ENCODE data around the gene DPH1. TPM values are rescaled to one million over a fixed set of nuclear protein-coding genes. Genes with fewer than 3 reads are reported as not detected.

DPH1 gene
- total RNA-seq, 1 donor from 2014 or later = 9.9 TPM

- DNase-seq (ENCODE audit: low read depth in 2 of 2) = peak in 1 of 2 donors; percentile 85
Observed at GRCh38 chr17:2049333-2050299, 19.7 kb downstream of the DPH1 start.

DNA sequence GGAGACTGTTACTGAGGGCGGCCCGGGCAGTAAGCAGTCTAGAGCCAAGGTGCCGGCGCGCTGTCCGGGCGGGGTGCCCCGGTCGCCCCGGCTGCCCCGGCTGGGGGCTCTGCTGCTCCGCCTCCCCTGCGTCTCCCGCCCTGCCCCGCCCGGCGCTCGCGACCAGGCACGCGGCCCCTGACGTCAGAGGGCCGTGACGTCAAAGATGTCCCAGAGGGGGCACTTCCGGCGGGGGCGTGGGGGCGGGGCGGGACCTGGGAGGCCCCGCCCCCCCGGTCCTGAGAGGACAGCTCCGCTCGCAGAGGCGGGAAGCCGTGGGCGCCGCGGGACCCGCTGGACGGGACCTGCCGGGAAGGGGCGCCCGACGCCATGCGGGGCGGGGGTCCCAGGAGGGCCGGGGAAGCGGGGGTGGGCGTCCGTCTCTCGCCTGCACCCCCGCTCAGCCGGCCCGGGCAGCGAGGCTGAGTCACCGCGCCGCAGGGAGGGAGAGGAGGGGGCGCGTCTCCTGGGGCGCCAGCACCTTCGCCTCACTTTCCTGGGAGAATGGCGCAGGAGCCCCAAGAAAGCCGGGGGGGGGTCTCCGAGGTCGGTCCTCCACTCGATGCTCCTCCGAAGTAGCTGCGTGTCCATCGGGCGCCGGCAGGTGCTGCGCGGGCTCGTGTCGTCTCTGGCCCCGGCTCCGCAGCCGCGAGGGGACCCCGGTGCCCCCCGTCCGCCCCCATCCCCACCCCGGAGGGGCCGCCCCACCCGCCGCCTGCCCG lies 20.5 kb downstream of the DPH1 start:
- peak in 1 of 2 donors; percentile 66 for DNase-seq (ENCODE audit: low read depth in 2 of 2)

DNA sequence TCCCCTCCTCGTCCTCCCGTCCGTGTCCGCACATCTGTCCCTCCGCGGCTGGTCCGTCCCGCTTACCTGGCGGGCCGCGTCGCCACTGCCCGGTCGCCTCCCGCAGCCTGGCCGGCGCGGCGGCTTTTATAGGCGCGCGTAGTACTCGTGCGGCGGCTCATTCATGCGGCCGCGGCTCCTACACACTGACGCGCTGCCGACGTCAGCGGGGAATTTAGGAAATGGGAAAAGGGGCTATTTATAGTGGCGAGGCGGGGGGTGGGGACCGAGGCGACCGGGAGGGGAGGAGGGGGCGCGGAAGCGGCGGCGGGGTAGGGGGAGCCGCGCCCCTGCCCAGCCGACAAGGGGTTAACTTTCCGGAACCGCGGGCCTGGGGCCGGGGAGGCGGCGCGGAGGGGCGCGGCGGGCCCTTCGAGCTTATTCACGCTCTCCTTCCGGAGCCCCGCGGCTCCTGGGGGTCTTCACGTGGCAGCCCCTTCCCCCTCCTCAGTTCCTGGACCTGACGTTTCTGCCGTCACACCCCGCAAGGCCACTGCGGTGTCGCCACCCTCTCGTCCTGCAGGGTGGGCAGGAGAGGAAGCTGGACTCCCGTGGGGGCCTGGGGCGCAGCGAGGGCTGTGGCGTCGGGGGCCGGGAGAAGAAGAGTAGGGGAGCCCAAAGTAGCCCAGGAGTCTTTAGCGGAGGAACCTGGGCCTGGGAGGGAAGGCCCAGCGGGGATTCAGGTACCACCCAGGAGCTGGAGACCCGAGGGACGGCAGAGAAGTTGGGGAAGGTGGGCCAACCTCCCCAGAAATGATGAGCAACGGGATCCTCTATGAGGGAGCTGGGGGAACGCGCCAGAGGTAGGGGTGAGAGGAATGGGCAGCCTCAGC lies 21.3 kb downstream of the DPH1 start:
- peak in 1 of 2 donors; percentile 53 for DNase-seq (ENCODE audit: low read depth in 2 of 2)

DNA sequence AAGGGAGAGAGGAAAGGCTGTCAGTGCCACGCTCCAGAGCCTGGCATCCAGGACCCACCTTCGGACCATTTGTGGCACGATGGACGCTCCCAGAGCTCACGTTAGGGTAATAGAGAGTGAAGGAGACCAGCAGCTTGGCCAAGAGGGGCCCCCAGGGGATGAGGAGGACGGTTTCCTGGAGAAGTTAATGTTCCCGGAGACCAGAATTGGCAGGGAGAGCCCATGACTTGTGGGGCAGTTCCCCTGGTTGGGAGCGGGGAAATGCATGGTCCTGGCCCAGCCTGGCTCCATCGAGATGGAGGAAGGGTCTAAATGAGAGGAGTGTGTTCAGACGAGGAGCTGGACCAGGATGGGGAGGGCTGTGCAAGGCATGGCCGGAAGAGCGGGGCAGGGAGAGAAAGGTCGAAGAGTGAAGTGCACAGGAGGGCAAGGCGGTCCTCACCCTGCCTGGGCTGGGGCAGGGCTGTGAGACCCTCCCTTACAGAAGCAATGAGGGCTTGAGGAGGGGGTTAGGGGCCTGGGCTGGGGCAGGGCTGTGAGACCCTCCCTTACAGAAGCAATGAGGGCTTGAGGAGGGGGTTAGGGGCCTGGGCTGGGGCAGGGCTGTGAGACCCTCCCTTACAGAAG lies 22.1 kb downstream of the DPH1 start:
- no peak for DNase-seq (ENCODE audit: low read depth in 2 of 2)

DNA sequence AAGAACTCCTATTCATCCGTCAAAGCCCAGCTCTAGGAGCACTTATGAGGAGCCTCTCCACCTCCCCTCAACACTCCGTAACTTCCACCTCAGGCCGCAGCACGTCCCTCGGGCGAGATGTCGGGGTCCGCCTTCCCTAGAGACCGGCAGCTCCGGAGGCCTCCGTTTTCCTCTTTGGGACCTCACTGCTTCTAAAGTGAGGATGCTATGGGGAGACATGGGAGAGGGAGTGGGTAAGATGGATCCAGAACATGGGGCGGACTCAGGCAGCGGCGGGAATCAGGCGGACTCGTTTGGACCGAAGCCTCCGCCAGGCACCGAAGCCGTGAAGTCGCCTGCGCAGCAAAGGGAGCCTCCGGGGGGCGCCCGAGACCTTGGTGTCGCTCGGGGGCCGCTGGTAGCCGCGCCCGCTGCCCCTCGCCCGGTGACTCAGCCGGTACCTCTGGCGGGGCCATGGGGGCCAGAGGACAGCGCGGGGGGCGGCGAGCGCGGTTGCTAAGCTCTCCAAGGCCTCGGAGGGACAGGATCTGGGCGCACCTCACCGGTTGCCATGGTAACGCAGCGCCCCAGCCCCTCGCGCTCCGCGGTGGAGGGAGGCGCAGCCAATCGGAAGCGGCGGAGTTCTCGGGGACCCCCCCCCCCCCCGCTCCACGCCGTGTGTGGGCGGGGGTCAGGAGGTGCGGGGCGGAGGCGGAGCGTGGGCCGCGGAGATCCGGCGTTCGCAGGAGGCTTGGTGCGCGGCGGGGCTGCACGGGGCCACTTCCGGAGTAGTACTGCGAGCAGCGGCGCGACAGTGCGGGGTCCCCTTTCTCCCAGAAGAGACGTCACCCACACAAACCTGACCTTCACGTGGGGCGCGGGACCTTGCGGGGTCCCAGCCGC lies 23.7 kb downstream of the DPH1 start:
- peak in 1 of 2 donors; percentile 86 for DNase-seq (ENCODE audit: low read depth in 2 of 2)

DNA sequence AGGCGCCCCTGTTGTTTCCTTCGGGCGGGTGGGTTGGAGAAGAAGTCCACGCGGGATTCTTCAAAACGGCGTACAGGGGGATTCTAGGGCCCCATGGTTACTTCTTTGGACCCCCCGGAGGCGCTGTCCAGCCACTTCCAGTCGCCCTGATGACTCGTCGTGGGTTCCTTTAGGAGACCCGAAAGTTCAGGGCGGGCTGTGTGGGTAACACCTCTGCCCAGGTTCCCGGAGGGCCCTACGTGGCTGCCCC lies 24.2 kb downstream of the DPH1 start:
- DNase-seq (ENCODE audit: low read depth in 2 of 2) = no peak

- peak in 1 of 2 donors; percentile 83 for DNase-seq (ENCODE audit: low read depth in 2 of 2)
Observed at GRCh38 chr17:2054512-2055291, 24.7 kb downstream of the DPH1 start, which contains the start of gene HIC1. TSS of gene HIC1 (plus strand) at chr17:2055103. CDS start at chr17:2056691, 1,588 bp downstream.

- peak in 1 of 2 donors; percentile 60 for DNase-seq (ENCODE audit: low read depth in 2 of 2)
Observed at GRCh38 chr17:2055292-2056205, 25.6 kb downstream of the DPH1 start.

DNA sequence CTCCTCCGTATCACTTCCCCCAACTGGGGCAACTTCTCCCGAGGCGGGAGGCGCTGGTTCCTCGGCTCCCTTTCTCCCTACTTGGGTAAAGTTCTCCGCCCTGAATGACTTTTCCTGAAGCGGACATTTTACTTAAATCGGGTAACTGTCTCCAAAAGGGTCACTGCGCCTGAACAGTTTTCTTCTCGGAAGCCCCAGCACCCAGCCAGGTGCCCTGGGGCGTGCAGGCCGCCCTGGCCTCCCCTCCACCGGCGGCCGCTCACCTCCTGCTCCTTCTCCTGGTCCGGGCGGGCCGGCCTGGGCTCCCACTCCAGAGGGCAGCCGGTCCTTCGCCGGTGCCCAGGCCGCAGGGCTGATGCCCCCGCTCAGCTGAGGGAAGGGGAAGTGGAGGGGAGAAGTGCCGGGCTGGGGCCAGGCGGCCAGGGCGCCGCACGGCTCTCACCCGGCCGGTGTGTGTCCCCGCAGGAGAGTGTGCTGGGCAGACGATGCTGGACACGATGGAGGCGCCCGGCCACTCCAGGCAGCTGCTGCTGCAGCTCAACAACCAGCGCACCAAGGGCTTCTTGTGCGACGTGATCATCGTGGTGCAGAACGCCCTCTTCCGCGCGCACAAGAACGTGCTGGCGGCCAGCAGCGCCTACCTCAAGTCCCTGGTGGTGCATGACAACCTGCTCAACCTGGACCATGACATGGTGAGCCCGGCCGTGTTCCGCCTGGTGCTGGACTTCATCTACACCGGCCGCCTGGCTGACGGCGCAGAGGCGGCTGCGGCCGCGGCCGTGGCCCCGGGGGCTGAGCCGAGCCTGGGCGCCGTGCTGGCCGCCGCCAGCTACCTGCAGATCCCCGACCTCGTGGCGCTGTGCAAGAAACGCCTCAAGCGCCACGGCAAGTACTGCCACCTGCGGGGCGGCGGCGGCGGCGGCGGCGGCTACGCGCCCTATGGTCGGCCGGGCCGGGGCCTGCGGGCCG lies 26.5 kb downstream of the DPH1 start:
- peak in 1 of 2 donors; percentile 45 for DNase-seq (ENCODE audit: low read depth in 2 of 2)

DNA sequence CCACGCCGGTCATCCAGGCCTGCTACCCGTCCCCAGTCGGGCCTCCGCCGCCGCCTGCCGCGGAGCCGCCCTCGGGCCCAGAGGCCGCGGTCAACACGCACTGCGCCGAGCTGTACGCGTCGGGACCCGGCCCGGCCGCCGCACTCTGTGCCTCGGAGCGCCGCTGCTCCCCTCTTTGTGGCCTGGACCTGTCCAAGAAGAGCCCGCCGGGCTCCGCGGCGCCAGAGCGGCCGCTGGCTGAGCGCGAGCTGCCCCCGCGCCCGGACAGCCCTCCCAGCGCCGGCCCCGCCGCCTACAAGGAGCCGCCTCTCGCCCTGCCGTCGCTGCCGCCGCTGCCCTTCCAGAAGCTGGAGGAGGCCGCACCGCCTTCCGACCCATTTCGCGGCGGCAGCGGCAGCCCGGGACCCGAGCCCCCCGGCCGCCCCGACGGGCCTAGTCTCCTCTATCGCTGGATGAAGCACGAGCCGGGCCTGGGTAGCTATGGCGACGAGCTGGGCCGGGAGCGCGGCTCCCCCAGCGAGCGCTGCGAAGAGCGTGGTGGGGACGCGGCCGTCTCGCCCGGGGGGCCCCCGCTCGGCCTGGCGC lies 27.3 kb downstream of the DPH1 start:
- no peak for DNase-seq (ENCODE audit: low read depth in 2 of 2)

DNA sequence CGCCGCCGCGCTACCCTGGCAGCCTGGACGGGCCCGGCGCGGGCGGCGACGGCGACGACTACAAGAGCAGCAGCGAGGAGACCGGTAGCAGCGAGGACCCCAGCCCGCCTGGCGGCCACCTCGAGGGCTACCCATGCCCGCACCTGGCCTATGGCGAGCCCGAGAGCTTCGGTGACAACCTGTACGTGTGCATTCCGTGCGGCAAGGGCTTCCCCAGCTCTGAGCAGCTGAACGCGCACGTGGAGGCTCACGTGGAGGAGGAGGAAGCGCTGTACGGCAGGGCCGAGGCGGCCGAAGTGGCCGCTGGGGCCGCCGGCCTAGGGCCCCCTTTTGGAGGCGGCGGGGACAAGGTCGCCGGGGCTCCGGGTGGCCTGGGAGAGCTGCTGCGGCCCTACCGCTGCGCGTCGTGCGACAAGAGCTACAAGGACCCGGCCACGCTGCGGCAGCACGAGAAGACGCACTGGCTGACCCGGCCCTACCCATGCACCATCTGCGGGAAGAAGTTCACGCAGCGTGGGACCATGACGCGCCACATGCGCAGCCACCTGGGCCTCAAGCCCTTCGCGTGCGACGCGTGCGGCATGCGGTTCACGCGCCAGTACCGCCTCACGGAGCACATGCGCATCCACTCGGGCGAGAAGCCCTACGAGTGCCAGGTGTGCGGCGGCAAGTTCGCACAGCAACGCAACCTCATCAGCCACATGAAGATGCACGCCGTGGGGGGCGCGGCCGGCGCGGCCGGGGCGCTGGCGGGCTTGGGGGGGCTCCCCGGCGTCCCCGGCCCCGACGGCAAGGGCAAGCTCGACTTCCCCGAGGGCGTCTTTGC lies 28.0 kb downstream of the DPH1 start:
- DNase-seq (ENCODE audit: low read depth in 2 of 2) = no peak

- DNase-seq (ENCODE audit: low read depth in 2 of 2) = peak in 1 of 2 donors; percentile 45
Observed at GRCh38 chr17:2058586-2059546, 28.9 kb downstream of the DPH1 start.

- no peak for DNase-seq (ENCODE audit: low read depth in 2 of 2)
Observed at GRCh38 chr17:2059547-2060384, 29.8 kb downstream of the DPH1 start.

- no peak for DNase-seq (ENCODE audit: low read depth in 2 of 2)
Observed at GRCh38 chr17:2060385-2060658, 30.4 kb downstream of the DPH1 start.

Measured in dermis microvascular lymphatic vessel endothelial cell (primary cell).